SK-N-MC (cell line): Measurements from ENCODE around the gene TMEM95.

Experiments used
- DNase-seq: peaks from one replicate; pipeline ENCODE4 v3.0.0-alpha.2; 2011; ENCODE audit warnings: low read depth, low spot score
- H3K27ac ChIP-seq: fragments of 200-600 bp; sonication (generic); 2 replicates; pipeline ENCODE4 v1.5.1; 2016; ENCODE audit warnings: mixed run types
- H3K36me3 ChIP-seq: fragments of 200-600 bp; sonication (generic); 2 replicates; pipeline ENCODE4 v1.6.1; 2017; ENCODE audit warnings: antibody characterized with exemption, low read length, mixed read lengths; ENCODE audit not compliant: insufficient read depth
- H3K4me3 ChIP-seq: fragments of 200-600 bp; sonication (generic); 2 replicates; pipeline ENCODE4 v1.5.1; 2016
- H3K9ac ChIP-seq: fragments of 200-600 bp; sonication (generic); 2 replicates; pipeline ENCODE4 v1.8.0; 2017; ENCODE audit warnings: mixed run types, mixed read lengths; ENCODE audit not compliant: insufficient read length
- H3K9me3 ChIP-seq: fragments of 200-600 bp; sonication (generic); 2 replicates; pipeline ENCODE4 v1.6.1; 2017; ENCODE audit warnings: low read depth, mild to moderate bottlenecking, antibody characterized with exemption, low read length, moderate library complexity, mixed read lengths
- EZH2 ChIP-seq: fragments of 200-600 bp; sonication (generic); IDR thresholded peaks from one replicate; pipeline ENCODE4 v1.6.1; 2017; ENCODE audit warnings: antibody characterized with exemption
- FOXP2 ChIP-seq: optimal IDR thresholded peaks from 2 replicates; pipeline ENCODE3; 2011; ENCODE audit warnings: mild to moderate bottlenecking, moderate library complexity; ENCODE audit not compliant: insufficient read depth; ENCODE audit errors: extremely low read length, control extremely low read depth
- POLR2AphosphoS5 ChIP-seq: IDR thresholded peaks from 2 replicates; pipeline ENCODE4 v1.6.1; 2012; ENCODE audit warnings: mild to moderate bottlenecking, low read depth, low read length, borderline replicate concordance

Gene TMEM95

GRCh38 chr17:7391307-7391706 lies 36.4 kb downstream of the TMEM95 start:
- Histone ChIP-seq H3K9me3 (no peaks in the 10 kb centered on the region), H3K27ac (no peak overlapping the region), H3K36me3 (no peaks in the 10 kb centered on the region), H3K4me3 (no peak overlapping the region), H3K9ac (no peak overlapping the region)
- TF ChIP-seq EZH2 (no peak), POLR2AphosphoS5 (no peak), FOXP2 (no peak)
- DNase-seq, result no peak

GRCh38 chr17:7392696-7393612 lies 38.0 kb downstream of the TMEM95 start:
- no peak for DNase-seq

DNA sequence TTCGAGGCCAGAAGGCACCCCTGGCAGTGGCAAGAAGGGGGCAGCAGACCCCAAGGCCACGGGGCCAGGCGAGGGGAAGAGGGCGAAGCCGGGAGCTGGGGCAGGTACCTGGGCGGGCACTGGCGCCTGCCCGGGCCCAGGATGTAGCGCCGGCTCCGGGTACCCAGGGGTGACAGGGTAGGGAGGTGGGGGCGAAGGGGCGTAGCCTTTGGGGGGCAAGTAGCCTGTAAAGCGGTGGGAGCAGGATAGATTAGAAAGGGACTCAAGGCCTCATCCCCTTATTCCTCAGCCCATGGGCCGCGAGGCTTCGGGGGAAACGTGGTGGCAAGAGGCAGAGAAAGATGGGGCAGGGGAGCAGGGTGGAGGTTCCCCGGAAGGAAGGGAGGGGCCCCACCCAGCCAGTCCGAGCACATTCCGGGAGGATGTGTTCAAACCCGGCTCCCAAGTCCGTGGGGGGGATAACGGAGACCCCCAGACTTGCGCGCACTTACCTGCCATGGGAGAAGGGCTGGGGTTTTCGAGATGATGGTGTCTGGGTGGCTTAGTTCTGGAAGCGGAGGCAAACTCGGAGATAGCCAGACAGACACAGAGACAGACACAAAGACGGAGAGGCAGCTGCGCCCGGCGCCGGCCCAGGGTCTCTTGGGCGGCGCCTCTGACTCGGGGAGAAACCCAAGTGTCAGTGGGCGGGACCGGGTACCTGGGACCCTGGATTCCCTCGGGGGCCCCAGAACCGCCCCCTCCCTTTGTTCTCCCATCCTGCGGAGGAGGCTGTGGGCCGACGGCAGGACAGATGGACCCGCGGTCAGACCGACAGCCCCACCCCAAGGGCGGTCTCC lies 38.9 kb downstream of the TMEM95 start:
- no peaks in the 10 kb centered on the region for H3K36me3 ChIP-seq
- no peaks in the 10 kb centered on the region for H3K9me3 ChIP-seq
- no peak for DNase-seq
- TF ChIP-seq FOXP2 (no peak), EZH2 (no peak), POLR2AphosphoS5 (no peak)
- H3K9ac ChIP-seq, result peak overlapping the region; percentile 70
- H3K4me3 ChIP-seq, result peak overlapping the region; percentile 89
- no peak overlapping the region for H3K27ac ChIP-seq

More at GRCh38 chr17:7392696-7393612, 38.0 kb downstream of the TMEM95 start:
- no peak overlapping the region for H3K9ac ChIP-seq
- H3K4me3 ChIP-seq, result peak overlapping the region; percentile 89
- no peaks in the 10 kb centered on the region for H3K9me3 ChIP-seq
- no peaks in the 10 kb centered on the region for H3K36me3 ChIP-seq
- TF ChIP-seq POLR2AphosphoS5 (no peak), EZH2 (no peak), FOXP2 (no peak)
- no peak overlapping the region for H3K27ac ChIP-seq

DNA sequence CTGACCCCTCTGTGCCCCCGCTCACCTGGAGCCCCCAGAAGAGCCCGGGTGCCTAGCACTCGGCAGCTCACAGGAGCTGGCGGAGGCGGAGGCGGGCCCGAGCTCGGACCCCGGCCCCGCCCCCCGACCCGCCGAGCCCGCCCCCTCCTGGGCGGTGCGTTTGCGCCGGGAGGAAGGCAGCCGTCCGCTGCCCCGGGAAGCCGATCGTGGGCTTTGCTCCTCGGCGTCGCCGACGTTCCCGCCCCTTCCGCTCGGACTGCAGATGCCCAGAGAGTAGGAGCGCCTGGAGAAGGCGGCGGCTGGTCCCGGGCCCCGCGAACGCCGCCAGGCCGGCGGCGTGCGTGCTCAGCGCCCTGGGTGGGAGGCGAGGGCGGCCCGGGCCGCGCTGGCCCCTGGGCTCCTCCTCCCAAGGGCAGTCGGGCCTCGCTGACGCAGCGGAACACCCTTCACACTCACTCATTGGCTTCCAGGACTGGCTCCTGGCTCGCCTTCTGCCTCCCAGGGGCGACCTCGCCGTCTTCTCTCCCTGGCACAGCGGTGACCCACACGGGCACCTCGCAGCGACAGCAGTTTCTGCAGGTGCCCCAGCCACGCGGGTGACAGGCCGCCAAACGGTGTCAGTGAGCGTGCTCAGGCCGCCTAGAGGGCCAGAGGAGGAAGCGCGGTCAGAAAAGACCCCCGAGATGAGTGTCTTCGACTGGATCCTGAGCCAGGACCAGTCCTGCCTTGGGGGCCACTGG lies 39.7 kb downstream of the TMEM95 start, which contains the start of gene PLSCR3:
Gene PLSCR3 (minus strand): TSS at position 74 of the 740 bp plus-strand sequence. CDS start 415 bp downstream, outside the sequence.
- TF ChIP-seq POLR2AphosphoS5, result peak; percentile 35; the same call in 1 of the 2 replicates
- TF ChIP-seq EZH2, result no peak
- TF ChIP-seq FOXP2, result no peak
- Histone ChIP-seq H3K36me3 (no peaks in the 10 kb centered on the region), H3K9me3 (no peaks in the 10 kb centered on the region), H3K9ac (peak within 1 kb of the TSS; percentile 70), H3K4me3 (peak within 1 kb of the TSS; percentile 89), H3K27ac (no peak within 1 kb of the TSS)
- DNase-seq, result no peak

DNA sequence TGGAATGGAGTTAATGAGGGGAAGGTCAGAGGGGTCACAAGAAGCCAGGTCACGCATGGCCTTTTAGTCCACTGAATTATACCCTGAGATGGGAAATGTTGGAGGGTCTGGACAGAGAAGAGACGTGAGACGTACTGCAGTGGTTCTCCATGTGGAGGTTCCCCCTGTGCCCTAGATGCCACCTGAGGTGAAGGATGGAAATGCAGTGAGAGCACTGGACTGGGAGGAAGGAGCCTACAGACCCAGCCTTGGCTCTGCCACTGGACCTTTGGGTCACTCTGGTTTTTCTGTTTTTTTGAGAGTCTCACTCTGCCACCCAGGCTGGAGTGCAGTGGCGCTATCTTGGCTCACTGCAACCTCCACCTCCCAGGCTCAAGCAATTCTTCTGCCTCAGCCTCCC lies 41.2 kb downstream of the TMEM95 start:
- Histone ChIP-seq H3K27ac (no peak overlapping the region), H3K4me3 (no peak overlapping the region), H3K36me3 (no peaks in the 10 kb centered on the region), H3K9ac (no peak overlapping the region), H3K9me3 (no peaks in the 10 kb centered on the region)
- TF ChIP-seq EZH2, result no peak
- TF ChIP-seq POLR2AphosphoS5, result no peak
- no peak for TF ChIP-seq FOXP2
- DNase-seq, result no peak

GRCh38 chr17:7398612-7399011 lies 43.7 kb downstream of the TMEM95 start:
- Histone ChIP-seq H3K9ac (no peak overlapping the region), H3K4me3 (no peak overlapping the region), H3K9me3 (no peaks in the 10 kb centered on the region), H3K27ac (no peak overlapping the region), H3K36me3 (no peaks in the 10 kb centered on the region)
- no peak for TF ChIP-seq POLR2AphosphoS5
- TF ChIP-seq FOXP2, result no peak
- no peak for TF ChIP-seq EZH2
- DNase-seq, result no peak

DNA sequence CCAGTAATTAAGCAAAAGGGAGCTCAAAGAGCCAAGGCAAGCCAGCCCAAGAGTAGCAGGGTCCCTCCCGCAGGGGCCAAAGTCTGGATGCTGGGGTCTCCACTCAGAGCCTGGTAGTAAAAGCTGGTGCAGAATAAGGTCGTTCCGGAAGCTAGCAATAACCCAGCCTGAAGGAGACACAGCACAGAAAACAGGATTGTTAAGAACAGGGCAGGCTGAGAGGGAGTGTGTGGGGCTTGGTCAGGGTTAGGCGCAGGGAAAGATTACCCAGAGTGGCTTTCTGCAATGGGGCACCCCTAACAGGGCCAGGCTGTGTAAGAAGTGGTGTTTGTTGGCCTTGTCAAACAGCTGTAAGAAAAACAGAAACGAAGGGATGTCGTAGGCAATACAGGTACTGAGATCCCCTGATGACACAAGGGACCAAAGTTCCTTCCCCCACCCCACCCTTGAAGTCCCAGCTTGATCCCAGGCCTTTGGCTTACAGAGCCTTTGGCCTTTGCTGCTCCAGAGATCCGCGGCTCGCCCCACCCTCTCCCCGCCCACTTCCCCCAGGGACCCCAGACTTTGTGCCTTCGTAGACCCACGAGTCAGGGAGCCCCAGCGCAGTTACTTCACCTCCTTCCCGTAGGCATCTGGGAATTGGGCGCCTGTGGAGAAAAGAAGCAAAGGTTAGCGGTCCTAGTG lies 48.2 kb downstream of the TMEM95 start:
- no peaks in the 10 kb centered on the region for H3K36me3 ChIP-seq
- H3K9me3 ChIP-seq, result no peaks in the 10 kb centered on the region
- H3K4me3 ChIP-seq, result peak overlapping the region; percentile 95
- no peak overlapping the region for H3K27ac ChIP-seq
- no peak for DNase-seq
- TF ChIP-seq FOXP2 (no peak), POLR2AphosphoS5 (no peak), EZH2 (no peak)
- H3K9ac ChIP-seq, result peak overlapping the region; percentile 82
